Tibial nerve (tissue), 4 donors: ENCODE data around the gene SYT5.

Source experiments
- CTCF ChIP-seq, 5 experiments: fragments of 200-600 bp in 3 of 5; fragments of 450-650 bp in 2 of 5; sonication (generic) in 3 of 5; IDR thresholded peaks; one replicate each; pipeline ENCODE4 v1.5.1; 2016 to 2019; ENCODE audit warnings: antibody characterized with exemption in 5 of 5, mild to moderate bottlenecking in 3 of 5, moderate library complexity in 2 of 5
- EP300 ChIP-seq, 2 donors: sonication (generic); formaldehyde crosslinking; IDR thresholded peaks; one replicate each; pipeline ENCODE4 v1.6.1; 2017; ENCODE audit warnings: antibody characterized with exemption in 2 of 2, mild to moderate bottlenecking in 1 of 2

DNA sequence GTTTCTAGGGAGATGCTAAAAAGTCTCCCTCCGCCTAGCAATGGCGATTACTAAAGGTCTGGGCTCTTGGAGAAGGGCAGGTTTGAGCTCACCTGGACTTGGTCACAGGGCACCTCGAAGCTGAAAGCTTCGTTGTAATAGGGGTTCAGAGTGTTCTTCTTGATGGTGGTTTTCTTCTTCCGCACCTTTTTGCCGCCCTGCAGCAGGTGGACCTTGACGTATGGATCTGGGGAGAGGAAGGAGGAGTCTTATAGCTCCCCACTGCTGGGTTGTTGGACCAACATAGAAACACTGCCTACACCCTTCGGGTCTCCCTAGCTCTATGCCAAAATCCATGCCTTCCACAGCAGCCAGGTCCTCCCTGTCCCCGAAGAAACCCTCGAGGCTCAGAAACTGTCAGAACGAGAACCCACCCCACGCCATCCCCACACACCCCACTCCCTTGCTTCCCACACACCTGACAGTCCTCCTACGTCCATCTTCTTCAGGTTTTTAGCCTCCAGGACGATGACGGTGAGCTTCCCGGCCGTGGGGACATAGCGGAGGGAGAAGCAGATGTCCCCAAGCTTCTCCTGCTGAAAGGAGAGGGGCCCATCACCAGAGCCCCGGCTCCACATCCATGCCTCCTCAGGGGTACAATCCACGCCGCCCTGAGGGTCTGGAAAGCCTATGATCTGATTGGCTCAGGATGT, 5.5 kb downstream of the SYT5 start:
- no peak for TF ChIP-seq CTCF (IDR thresholded peaks at IDR 0.05)
- no peak for TF ChIP-seq EP300 (IDR thresholded peaks at IDR 0.05)
